Osteoblast (primary cell): Measurements from ENCODE around the gene PDE9A. TPM values are rescaled to one million over a fixed set of nuclear protein-coding genes. Genes with fewer than 3 reads are reported as not detected.
"Not testable (repeated sequence)": the region's sequence is repeated elsewhere in the genome, so short reads cannot be mapped to it uniquely, and the experiment has no call there.

Experiments
- DNase-seq: peaks from one replicate; pipeline ENCODE4 v3.0.0; 2011; ENCODE audit warnings: low spot score, mixed read lengths; ENCODE audit not compliant: insufficient read length; ENCODE audit errors: missing footprints
- H2AFZ ChIP-seq: 2 replicates; pipeline ENCODE4 v1.6.0; 2011; ENCODE audit warnings: mild to moderate bottlenecking, low read length
- H3K27ac ChIP-seq: 2 replicates; pipeline ENCODE4 v1.5.1; 2011; ENCODE audit warnings: mild to moderate bottlenecking, low read depth, low read length, moderate library complexity
- H3K27me3 ChIP-seq: 2 replicates; pipeline ENCODE4 v1.6.0; 2012; ENCODE audit warnings: mild to moderate bottlenecking, control low read depth, inconsistent platforms, low read length, moderate library complexity; ENCODE audit not compliant: insufficient read depth
- H3K36me3 ChIP-seq: 2 replicates; pipeline ENCODE4 v1.5.1; 2011; ENCODE audit warnings: mild to moderate bottlenecking, low read length, control low read depth, moderate library complexity; ENCODE audit not compliant: insufficient read depth
- H3K4me1 ChIP-seq: 2 replicates; pipeline ENCODE4 v1.5.1; 2011; ENCODE audit warnings: mild to moderate bottlenecking, low read length, control low read depth, moderate library complexity; ENCODE audit not compliant: insufficient read depth
- H3K4me2 ChIP-seq: 2 replicates; pipeline ENCODE4 v1.6.0; 2011; ENCODE audit warnings: mild to moderate bottlenecking, low read length; ENCODE audit not compliant: insufficient read depth
- H3K4me3 ChIP-seq: fragments of 200-600 bp; sonication (generic); 3 replicates; pipeline ENCODE4 v1.5.1; 2012; ENCODE audit warnings: mild to moderate bottlenecking, low read length, inconsistent platforms; ENCODE audit not compliant: insufficient read depth
- H3K79me2 ChIP-seq: 2 replicates; pipeline ENCODE4 v1.6.0; 2012; ENCODE audit warnings: mild to moderate bottlenecking, low read length, control low read depth, inconsistent platforms; ENCODE audit not compliant: insufficient read depth
- H3K9me3 ChIP-seq: 2 replicates; pipeline ENCODE4 v1.5.1; 2011; ENCODE audit warnings: low read depth, low read length, control low read depth
- H4K20me1 ChIP-seq: 2 replicates; pipeline ENCODE4 v1.6.0; 2012; ENCODE audit warnings: mild to moderate bottlenecking, low read length, control low read depth; ENCODE audit not compliant: insufficient read depth
- total RNA-seq: library from RNA; depleted of rRNA; stranded (reverse); fragments of >200 nt; gene quantifications from 2 replicates; pipeline ENCODE4 v1.2.3, GENCODE V29; 2012
- TF ChIP-seq, protein P1 (sequence below): IDR thresholded peaks from 2 replicates; pipeline ENCODE4 v1.5.1; 2011; ENCODE audit warnings: mild to moderate bottlenecking, low read depth, low read length, moderate library complexity; ENCODE audit errors: extremely low read depth

PDE9A gene
- total RNA-seq, 1 donor, result 0.36 TPM

- H3K36me3 ChIP-seq, result no peaks in the 10 kb centered on the region
Measured at GRCh38 chr21:42626171-42626570, 27.2 kb upstream of the PDE9A start.

DNA sequence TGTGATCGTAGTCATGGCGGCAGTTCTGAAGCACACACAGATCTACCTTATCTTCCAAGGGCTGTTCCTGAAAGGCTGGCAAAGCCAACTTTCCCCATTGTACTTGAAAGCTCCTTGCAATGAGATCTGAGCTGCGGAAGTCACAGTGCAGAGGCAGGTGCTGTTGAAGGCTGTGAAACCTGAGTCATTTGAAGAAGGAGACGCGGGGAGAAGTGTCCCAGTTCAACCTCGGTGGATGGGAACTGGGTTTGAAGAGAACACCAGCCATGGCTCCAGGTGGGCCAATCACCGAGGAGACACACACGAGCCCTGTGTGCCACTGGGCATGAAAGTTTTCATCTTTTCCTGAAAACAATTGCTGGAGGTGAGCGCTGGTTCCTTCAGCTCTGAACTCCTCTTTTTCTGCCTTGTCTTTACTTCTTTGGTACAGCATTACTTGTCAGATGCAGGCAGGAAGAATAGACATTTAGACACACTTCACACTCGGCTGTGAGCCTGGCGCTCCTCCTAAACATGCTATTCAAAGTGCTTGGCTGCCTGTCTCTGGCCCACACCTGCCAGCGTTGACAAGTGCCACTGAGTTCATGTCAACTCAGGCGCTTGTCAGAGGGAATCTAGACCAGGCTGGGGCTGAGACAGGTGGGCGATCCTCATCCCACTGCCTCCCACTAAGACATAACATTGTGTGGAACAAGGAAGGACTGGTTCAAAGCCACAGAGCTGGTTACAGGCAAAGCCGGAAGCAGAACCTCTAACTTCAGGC lies 25.7 kb upstream of the PDE9A start:
- H4K20me1 ChIP-seq, result no peaks in the 10 kb centered on the region
- no peak overlapping the region for H3K27ac ChIP-seq
- TF ChIP-seq, protein P1, sequence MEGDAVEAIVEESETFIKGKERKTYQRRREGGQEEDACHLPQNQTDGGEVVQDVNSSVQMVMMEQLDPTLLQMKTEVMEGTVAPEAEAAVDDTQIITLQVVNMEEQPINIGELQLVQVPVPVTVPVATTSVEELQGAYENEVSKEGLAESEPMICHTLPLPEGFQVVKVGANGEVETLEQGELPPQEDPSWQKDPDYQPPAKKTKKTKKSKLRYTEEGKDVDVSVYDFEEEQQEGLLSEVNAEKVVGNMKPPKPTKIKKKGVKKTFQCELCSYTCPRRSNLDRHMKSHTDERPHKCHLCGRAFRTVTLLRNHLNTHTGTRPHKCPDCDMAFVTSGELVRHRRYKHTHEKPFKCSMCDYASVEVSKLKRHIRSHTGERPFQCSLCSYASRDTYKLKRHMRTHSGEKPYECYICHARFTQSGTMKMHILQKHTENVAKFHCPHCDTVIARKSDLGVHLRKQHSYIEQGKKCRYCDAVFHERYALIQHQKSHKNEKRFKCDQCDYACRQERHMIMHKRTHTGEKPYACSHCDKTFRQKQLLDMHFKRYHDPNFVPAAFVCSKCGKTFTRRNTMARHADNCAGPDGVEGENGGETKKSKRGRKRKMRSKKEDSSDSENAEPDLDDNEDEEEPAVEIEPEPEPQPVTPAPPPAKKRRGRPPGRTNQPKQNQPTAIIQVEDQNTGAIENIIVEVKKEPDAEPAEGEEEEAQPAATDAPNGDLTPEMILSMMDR, result no peak
- H3K4me2 ChIP-seq, result no peak overlapping the region
- H3K27me3 ChIP-seq, result peaks cover 13% of the 10 kb centered on the region
- H3K36me3 ChIP-seq, result no peaks in the 10 kb centered on the region
- no peak overlapping the region for H3K4me3 ChIP-seq
- no peaks in the 10 kb centered on the region for H3K4me1 ChIP-seq
- no peak overlapping the region for H2AFZ ChIP-seq
- H3K9me3 ChIP-seq, result no peaks in the 10 kb centered on the region
- H3K79me2 ChIP-seq, result no peaks in the 10 kb centered on the region
- DNase-seq, result no peak

More at GRCh38 chr21:42626171-42626570, 27.2 kb upstream of the PDE9A start:
- H3K27ac ChIP-seq, result no peak overlapping the region
- H3K4me2 ChIP-seq, result no peak overlapping the region
- H3K9me3 ChIP-seq, result no peaks in the 10 kb centered on the region
- H4K20me1 ChIP-seq, result no peaks in the 10 kb centered on the region
- no peaks in the 10 kb centered on the region for H3K4me1 ChIP-seq
- DNase-seq, result no peak
- H3K79me2 ChIP-seq, result no peaks in the 10 kb centered on the region
- TF ChIP-seq, protein P1, result no peak
- no peak overlapping the region for H3K4me3 ChIP-seq
- peaks cover 24% of the 10 kb centered on the region for H3K27me3 ChIP-seq
- H2AFZ ChIP-seq, result no peak overlapping the region

- not testable (repeated sequence) for H3K4me1 ChIP-seq, H3K9me3 ChIP-seq, H3K79me2 ChIP-seq, H4K20me1 ChIP-seq, DNase-seq, H2AFZ ChIP-seq, H3K36me3 ChIP-seq, H3K27ac ChIP-seq, H3K4me2 ChIP-seq, H3K4me3 ChIP-seq
- H3K27me3 ChIP-seq, result peaks cover 13% of the 10 kb centered on the region
Measured at GRCh38 chr21:42628466-42629061, 24.9 kb upstream of the PDE9A start.

GRCh38 chr21:42629933-42630589 lies 23.4 kb upstream of the PDE9A start:
- no peaks in the 10 kb centered on the region for H3K36me3 ChIP-seq
- no peak overlapping the region for H2AFZ ChIP-seq
- no peak for DNase-seq
- no peak overlapping the region for H3K27ac ChIP-seq
- TF ChIP-seq, protein P1, result no peak
- H3K79me2 ChIP-seq, result no peaks in the 10 kb centered on the region
- H3K4me3 ChIP-seq, result no peak overlapping the region
- no peaks in the 10 kb centered on the region for H3K9me3 ChIP-seq
- H3K27me3 ChIP-seq, result peaks cover 8% of the 10 kb centered on the region
- no peaks in the 10 kb centered on the region for H4K20me1 ChIP-seq
- H3K4me1 ChIP-seq, result no peaks in the 10 kb centered on the region
- H3K4me2 ChIP-seq, result no peak overlapping the region
